Erythroblast (primary cell): ENCODE data around the gene SEH1L.

ENCODE experiments used
- GATA1 ChIP-seq: IDR thresholded peaks from 2 replicates; pipeline ENCODE4 v1.6.1; 2011; ENCODE audit warnings: low read depth, mild to moderate bottlenecking, control low read depth, low read length, moderate library complexity
- POLR2A ChIP-seq: IDR thresholded peaks from 2 replicates; pipeline ENCODE4 v1.6.1; 2011; ENCODE audit warnings: mild to moderate bottlenecking, low read length

DNA sequence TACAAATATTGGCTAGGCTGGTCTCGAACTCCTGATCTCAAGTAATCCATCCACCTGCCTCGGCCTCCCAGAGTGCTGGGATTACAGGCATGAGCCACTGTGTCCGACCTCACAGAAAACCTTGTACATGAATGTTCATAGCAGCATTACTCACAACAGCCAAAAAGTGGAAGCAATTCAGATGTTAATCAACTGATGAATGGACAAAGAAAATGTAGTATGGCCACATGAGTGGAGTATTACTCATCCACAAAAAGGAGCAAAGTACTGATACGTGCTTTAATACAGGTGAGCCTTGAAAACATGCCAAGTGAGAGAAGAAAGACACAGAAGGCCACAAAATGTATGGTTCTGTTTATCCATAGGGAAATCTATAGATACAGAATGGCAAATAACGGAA, 63.9 kb downstream of the SEH1L start:
- no peak for TF ChIP-seq POLR2A
- no peak for TF ChIP-seq GATA1
